ENCODE results near the gene CSMD2. TPM values are rescaled to one million over a fixed set of nuclear protein-coding genes. Genes with fewer than 3 reads are reported as not detected.

Gene CSMD2
- polyA plus RNA-seq, 1 experiment, result 1.8 TPM

GRCh38 chr1:33826711-33827110, 338.3 kb downstream of the CSMD2 start:
- H3K4me3 ChIP-seq (ENCODE audit: low read depth, low read length), result no peak overlapping the region
- H3K27me3 ChIP-seq (ENCODE audit: control insufficient read depth, insufficient read depth, low read length), result no peaks in the 10 kb centered on the region
- H3K36me3 ChIP-seq (ENCODE audit: control insufficient read depth, insufficient read depth, low read length), result no peaks in the 10 kb centered on the region
- TF ChIP-seq, protein P1, sequence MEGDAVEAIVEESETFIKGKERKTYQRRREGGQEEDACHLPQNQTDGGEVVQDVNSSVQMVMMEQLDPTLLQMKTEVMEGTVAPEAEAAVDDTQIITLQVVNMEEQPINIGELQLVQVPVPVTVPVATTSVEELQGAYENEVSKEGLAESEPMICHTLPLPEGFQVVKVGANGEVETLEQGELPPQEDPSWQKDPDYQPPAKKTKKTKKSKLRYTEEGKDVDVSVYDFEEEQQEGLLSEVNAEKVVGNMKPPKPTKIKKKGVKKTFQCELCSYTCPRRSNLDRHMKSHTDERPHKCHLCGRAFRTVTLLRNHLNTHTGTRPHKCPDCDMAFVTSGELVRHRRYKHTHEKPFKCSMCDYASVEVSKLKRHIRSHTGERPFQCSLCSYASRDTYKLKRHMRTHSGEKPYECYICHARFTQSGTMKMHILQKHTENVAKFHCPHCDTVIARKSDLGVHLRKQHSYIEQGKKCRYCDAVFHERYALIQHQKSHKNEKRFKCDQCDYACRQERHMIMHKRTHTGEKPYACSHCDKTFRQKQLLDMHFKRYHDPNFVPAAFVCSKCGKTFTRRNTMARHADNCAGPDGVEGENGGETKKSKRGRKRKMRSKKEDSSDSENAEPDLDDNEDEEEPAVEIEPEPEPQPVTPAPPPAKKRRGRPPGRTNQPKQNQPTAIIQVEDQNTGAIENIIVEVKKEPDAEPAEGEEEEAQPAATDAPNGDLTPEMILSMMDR (IDR thresholded peaks at IDR 0.05; ENCODE audit: insufficient read depth, low read depth, low read length), result no peak
- CTCF ChIA-PET, result no interaction called here
- POLR2A ChIA-PET, result no interaction called here
- DNase-seq (ENCODE audit: low read depth), result no peak

- no peak for DNase-seq (ENCODE audit: low read depth)
- no peak overlapping the region for H3K4me3 ChIP-seq (ENCODE audit: low read depth, low read length)
- no peaks in the 10 kb centered on the region for H3K27me3 ChIP-seq (ENCODE audit: control insufficient read depth, insufficient read depth, low read length)
- POLR2A ChIA-PET, result no interaction called here
- no peaks in the 10 kb centered on the region for H3K36me3 ChIP-seq (ENCODE audit: control insufficient read depth, insufficient read depth, low read length)
- TF ChIP-seq, protein P1 (IDR thresholded peaks at IDR 0.05; ENCODE audit: insufficient read depth, low read depth, low read length), result no peak
- CTCF ChIA-PET, result no interaction called here
Measured at GRCh38 chr1:33826311-33826710, 338.7 kb downstream of the CSMD2 start.

- Histone ChIP-seq H3K36me3 (ENCODE audit: control insufficient read depth, insufficient read depth, low read length) (no peaks in the 10 kb centered on the region), H3K4me3 (ENCODE audit: low read depth, low read length) (no peak overlapping the region), H3K27me3 (ENCODE audit: control insufficient read depth, insufficient read depth, low read length) (no peaks in the 10 kb centered on the region)
- TF ChIP-seq, protein P1 (IDR thresholded peaks at IDR 0.05; ENCODE audit: insufficient read depth, low read depth, low read length), result no peak
- ChIA-PET POLR2A (no interaction called here), CTCF (interaction anchor here (0.6 kb wide), 1 partner anchor 20 kb away, joined by 3 read pairs; no protein-coding TSS in a partner anchor)
- no peak for DNase-seq (ENCODE audit: low read depth)
Measured at GRCh38 chr1:33825506-33825905, 339.5 kb downstream of the CSMD2 start.

DNA sequence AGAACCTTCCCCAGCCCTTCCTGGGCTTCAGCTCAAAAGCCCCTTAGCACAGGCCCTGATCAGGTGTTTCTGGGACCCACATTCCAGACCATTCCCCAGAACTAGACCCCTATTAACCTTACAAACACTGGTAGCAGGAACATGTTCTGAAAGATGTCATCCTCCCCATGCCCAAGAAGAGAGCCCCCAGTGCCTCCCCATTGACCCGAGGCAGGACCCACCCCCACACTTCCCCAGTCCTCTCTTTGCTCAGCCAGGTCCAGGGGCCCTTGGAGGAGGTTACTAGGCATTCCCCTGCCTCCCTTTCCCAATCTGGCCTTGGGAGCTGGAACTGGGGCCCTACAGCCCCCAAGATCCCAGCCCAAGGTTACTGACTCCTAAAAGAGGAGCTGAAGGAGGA, 340.1 kb downstream of the CSMD2 start:
- ChIA-PET POLR2A (no interaction called here), CTCF (interaction anchor here (0.6 kb wide), 1 partner anchor 21 kb away, joined by 3 read pairs; no protein-coding TSS in a partner anchor)
- TF ChIP-seq, protein P1 (IDR thresholded peaks at IDR 0.05; ENCODE audit: insufficient read depth, low read depth, low read length), result no peak
- Histone ChIP-seq H3K27me3 (ENCODE audit: control insufficient read depth, insufficient read depth, low read length) (no peaks in the 10 kb centered on the region), H3K4me3 (ENCODE audit: low read depth, low read length) (no peak overlapping the region), H3K36me3 (ENCODE audit: control insufficient read depth, insufficient read depth, low read length) (no peaks in the 10 kb centered on the region)
- DNase-seq (ENCODE audit: low read depth), result no peak

- H3K27me3 ChIP-seq (ENCODE audit: control insufficient read depth, insufficient read depth, low read length), result no peaks in the 10 kb centered on the region
- no peaks in the 10 kb centered on the region for H3K36me3 ChIP-seq (ENCODE audit: control insufficient read depth, insufficient read depth, low read length)
- DNase-seq (ENCODE audit: low read depth), result no peak
- no peak overlapping the region for H3K4me3 ChIP-seq (ENCODE audit: low read depth, low read length)
- ChIA-PET CTCF (no interaction called here), POLR2A (no interaction called here)
- TF ChIP-seq, protein P1 (IDR thresholded peaks at IDR 0.05; ENCODE audit: insufficient read depth, low read depth, low read length), result no peak
Measured at GRCh38 chr1:33824321-33824720, 340.7 kb downstream of the CSMD2 start.

All from BJ (cell line).